Stimulated activated naive CD8-positive, alpha-beta T cell treated with anti-CD3 and anti-CD28 coated beads, Interleukin-15, amount 100 ng/mL, for 72 hours (primary cell): Measurements from ENCODE around the gene CPSF4L.
A peak's percentile ranks its signal among the peaks of the same experiment; 100 is the strongest.
"Not testable (repeated sequence)": the region's sequence is repeated elsewhere in the genome, so short reads cannot be mapped to it uniquely, and the experiment has no call there.

Source experiments
- ATAC-seq: fragments of 150-1000 bp; cut with Tn5 transposase; 2 replicates; pipeline ENCODE4 v1.10.0; 2021; ENCODE audit warnings: mild to moderate bottlenecking, moderate library complexity
- DNase-seq, 2 donors: peaks; one replicate each; pipeline ENCODE4 v3.0.0; 2021 to 2022
- H3K27ac Mint-ChIP-seq, 2 donors: one replicate each; pipeline ENCODE4 v1.8.0; 2022; ENCODE audit warnings: mild to moderate bottlenecking in 2 of 2, mixed read lengths in 2 of 2, moderate library complexity in 2 of 2
- H3K27me3 Mint-ChIP-seq: one replicate; pipeline ENCODE4 v1.8.0; 2022; ENCODE audit warnings: mixed read lengths
- H3K4me1 Mint-ChIP-seq: one replicate; pipeline ENCODE4 v1.8.0; 2022; ENCODE audit warnings: mild to moderate bottlenecking, mixed read lengths
- H3K4me3 Mint-ChIP-seq, 2 donors: one replicate each; pipeline ENCODE4 v1.8.0; 2022; ENCODE audit warnings: mild to moderate bottlenecking in 2 of 2, mixed read lengths in 2 of 2, moderate library complexity in 1 of 2
- H3K9me3 Mint-ChIP-seq, 2 donors: one replicate each; pipeline ENCODE4 v1.8.0; 2022; ENCODE audit warnings: mixed read lengths in 2 of 2

Gene CPSF4L

GRCh38 chr17:73281928-73282327, 20.2 kb upstream of the CPSF4L start:
- ATAC-seq (peak; percentile 18), DNase-seq (no peak)
- H3K9me3 Mint-ChIP-seq, result no peaks in the 10 kb centered on the region
- H3K27me3 Mint-ChIP-seq, result no peaks in the 10 kb centered on the region
- peak overlapping the region in 1 of 2 donors; percentile 85 for H3K27ac Mint-ChIP-seq
- H3K4me3 Mint-ChIP-seq, result no peak overlapping the region
- no peaks in the 10 kb centered on the region for H3K4me1 Mint-ChIP-seq

GRCh38 chr17:73280191-73280590, 18.5 kb upstream of the CPSF4L start:
- Mint-ChIP-seq H3K4me1 (no peaks in the 10 kb centered on the region), H3K27ac (no peak overlapping the region), H3K27me3 (no peaks in the 10 kb centered on the region), H3K9me3 (no peaks in the 10 kb centered on the region), H3K4me3 (no peak overlapping the region)
- DNase-seq (no peak), ATAC-seq (no peak)

- no peak overlapping the region for H3K4me3 Mint-ChIP-seq
- no peaks in the 10 kb centered on the region for H3K9me3 Mint-ChIP-seq
- H3K4me1 Mint-ChIP-seq, result no peaks in the 10 kb centered on the region
- DNase-seq, result no peak
- H3K27ac Mint-ChIP-seq, result no peak overlapping the region
- H3K27me3 Mint-ChIP-seq, result no peaks in the 10 kb centered on the region
- no peak for ATAC-seq
Measured at GRCh38 chr17:73279704-73280103, 18.0 kb upstream of the CPSF4L start.

GRCh38 chr17:73278465-73279453, 17.1 kb upstream of the CPSF4L start:
- Mint-ChIP-seq H3K27me3 (no peaks in the 10 kb centered on the region), H3K9me3 (no peaks in the 10 kb centered on the region), H3K27ac (no peak overlapping the region), H3K4me1 (no peaks in the 10 kb centered on the region), H3K4me3 (no peak overlapping the region)
- DNase-seq, result no peak
- ATAC-seq, result no peak

- no peaks in the 10 kb centered on the region for H3K4me1 Mint-ChIP-seq
- no peaks in the 10 kb centered on the region for H3K27me3 Mint-ChIP-seq
- ATAC-seq (no peak), DNase-seq (no peak)
- H3K9me3 Mint-ChIP-seq, result no peaks in the 10 kb centered on the region
- H3K4me3 Mint-ChIP-seq, result no peak overlapping the region
- H3K27ac Mint-ChIP-seq, result no peak overlapping the region
Measured at GRCh38 chr17:73278049-73278464, 16.4 kb upstream of the CPSF4L start.

GRCh38 chr17:73274490-73274889, 12.8 kb upstream of the CPSF4L start:
- DNase-seq (no peak), ATAC-seq (no peak)
- Mint-ChIP-seq H3K9me3 (no peaks in the 10 kb centered on the region), H3K27ac (no peak overlapping the region), H3K4me1 (no peaks in the 10 kb centered on the region), H3K27me3 (no peaks in the 10 kb centered on the region), H3K4me3 (no peak overlapping the region)

GRCh38 chr17:73272906-73273218, 11.2 kb upstream of the CPSF4L start:
- ATAC-seq (no peak), DNase-seq (no peak)
- H3K27ac Mint-ChIP-seq, result no peak overlapping the region
- H3K4me1 Mint-ChIP-seq, result no peaks in the 10 kb centered on the region
- H3K9me3 Mint-ChIP-seq, result no peaks in the 10 kb centered on the region
- H3K27me3 Mint-ChIP-seq, result no peaks in the 10 kb centered on the region
- H3K4me3 Mint-ChIP-seq, result no peak overlapping the region

GRCh38 chr17:73271072-73271471, 9.4 kb upstream of the CPSF4L start:
- H3K4me1 Mint-ChIP-seq, result no peaks in the 10 kb centered on the region
- DNase-seq (no peak), ATAC-seq (no peak)
- no peaks in the 10 kb centered on the region for H3K27me3 Mint-ChIP-seq
- H3K27ac Mint-ChIP-seq, result no peak overlapping the region
- no peak overlapping the region for H3K4me3 Mint-ChIP-seq
- H3K9me3 Mint-ChIP-seq, result no peaks in the 10 kb centered on the region

GRCh38 chr17:73269791-73270190, 8.1 kb upstream of the CPSF4L start:
- Mint-ChIP-seq H3K4me3 (no peak overlapping the region), H3K4me1 (no peaks in the 10 kb centered on the region), H3K27me3 (no peaks in the 10 kb centered on the region), H3K9me3 (no peaks in the 10 kb centered on the region), H3K27ac (no peak overlapping the region)
- DNase-seq (no peak), ATAC-seq (no peak)

- H3K9me3 Mint-ChIP-seq, result no peaks in the 10 kb centered on the region
- no peak overlapping the region for H3K27ac Mint-ChIP-seq
Measured at GRCh38 chr17:73269329-73269615, 7.6 kb upstream of the CPSF4L start.

GRCh38 chr17:73268582-73269328, 7.1 kb upstream of the CPSF4L start:
- no peak overlapping the region for H3K27ac Mint-ChIP-seq

More at GRCh38 chr17:73269329-73269615, 7.6 kb upstream of the CPSF4L start:
- Mint-ChIP-seq H3K4me3 (no peak overlapping the region), H3K4me1 (no peaks in the 10 kb centered on the region), H3K27me3 (no peaks in the 10 kb centered on the region)
- ATAC-seq (no peak), DNase-seq (no peak)

GRCh38 chr17:73267648-73268537, 6.2 kb upstream of the CPSF4L start:
- Mint-ChIP-seq H3K9me3 (no peaks in the 10 kb centered on the region), H3K4me1 (no peaks in the 10 kb centered on the region), H3K4me3 (no peak overlapping the region), H3K27me3 (no peaks in the 10 kb centered on the region), H3K27ac (no peak overlapping the region)
- DNase-seq (no peak), ATAC-seq (no peak)

More at GRCh38 chr17:73268582-73269328, 7.1 kb upstream of the CPSF4L start:
- DNase-seq, result no peak
- Mint-ChIP-seq H3K4me3 (no peak overlapping the region), H3K4me1 (no peaks in the 10 kb centered on the region), H3K27me3 (no peaks in the 10 kb centered on the region), H3K9me3 (no peaks in the 10 kb centered on the region)
- no peak for ATAC-seq

- DNase-seq (no peak), ATAC-seq (no peak)
- Mint-ChIP-seq H3K9me3 (no peaks in the 10 kb centered on the region), H3K4me3 (no peak overlapping the region), H3K27ac (no peak overlapping the region), H3K27me3 (no peaks in the 10 kb centered on the region), H3K4me1 (no peaks in the 10 kb centered on the region)
Measured at GRCh38 chr17:73266796-73267195, 5.1 kb upstream of the CPSF4L start.

- Mint-ChIP-seq H3K4me3 (no peak overlapping the region), H3K4me1 (no peaks in the 10 kb centered on the region), H3K27me3 (no peaks in the 10 kb centered on the region), H3K27ac (no peak overlapping the region), H3K9me3 (no peaks in the 10 kb centered on the region)
- DNase-seq, result no peak
- ATAC-seq, result no peak
Measured at GRCh38 chr17:73265646-73266640, 4.3 kb upstream of the CPSF4L start.

- H3K9me3 Mint-ChIP-seq, DNase-seq: not testable (repeated sequence)
Measured at GRCh38 chr17:73264448-73264847, 2.8 kb upstream of the CPSF4L start.

More at GRCh38 chr17:73264448-73264847, 2.8 kb upstream of the CPSF4L start:
- ATAC-seq, H3K27me3 Mint-ChIP-seq, H3K4me1 Mint-ChIP-seq, H3K4me3 Mint-ChIP-seq, H3K27ac Mint-ChIP-seq: not testable (repeated sequence)
